IPS-20b (cell line): ENCODE measurements around the gene TAP1.
A peak's percentile ranks its signal among the peaks of the same experiment; 100 is the strongest.

Source experiments
- H3K27ac ChIP-seq: one replicate; pipeline ENCODE4 v1.5.1; 2013; ENCODE audit warnings: low read length
- H3K27me3 ChIP-seq: 2 replicates; pipeline ENCODE4 v1.6.1; 2013; ENCODE audit warnings: mild to moderate bottlenecking, low read length, inconsistent platforms; ENCODE audit not compliant: insufficient read depth
- H3K36me3 ChIP-seq: 2 replicates; pipeline ENCODE4 v1.6.1; 2013; ENCODE audit warnings: low read depth, mild to moderate bottlenecking, inconsistent platforms, low read length, moderate library complexity; ENCODE audit not compliant: insufficient read depth
- H3K4me1 ChIP-seq: 2 replicates; pipeline ENCODE4 v1.6.1; 2013; ENCODE audit warnings: mild to moderate bottlenecking, control low read depth, inconsistent platforms, low read length, moderate library complexity; ENCODE audit not compliant: insufficient read depth
- H3K4me3 ChIP-seq: 2 replicates; pipeline ENCODE4 v1.5.1; 2013; ENCODE audit warnings: mild to moderate bottlenecking, low read length, inconsistent platforms
- H3K9ac ChIP-seq: 2 replicates; pipeline ENCODE4 v1.6.1; 2013; ENCODE audit warnings: low read depth, mild to moderate bottlenecking, inconsistent platforms, low read length, moderate library complexity
- H3K9me3 ChIP-seq: 2 replicates; pipeline ENCODE4 v1.6.1; 2013; ENCODE audit warnings: mild to moderate bottlenecking, low read depth, low read length, inconsistent platforms; ENCODE audit not compliant: insufficient read depth

The TAP1 gene

DNA sequence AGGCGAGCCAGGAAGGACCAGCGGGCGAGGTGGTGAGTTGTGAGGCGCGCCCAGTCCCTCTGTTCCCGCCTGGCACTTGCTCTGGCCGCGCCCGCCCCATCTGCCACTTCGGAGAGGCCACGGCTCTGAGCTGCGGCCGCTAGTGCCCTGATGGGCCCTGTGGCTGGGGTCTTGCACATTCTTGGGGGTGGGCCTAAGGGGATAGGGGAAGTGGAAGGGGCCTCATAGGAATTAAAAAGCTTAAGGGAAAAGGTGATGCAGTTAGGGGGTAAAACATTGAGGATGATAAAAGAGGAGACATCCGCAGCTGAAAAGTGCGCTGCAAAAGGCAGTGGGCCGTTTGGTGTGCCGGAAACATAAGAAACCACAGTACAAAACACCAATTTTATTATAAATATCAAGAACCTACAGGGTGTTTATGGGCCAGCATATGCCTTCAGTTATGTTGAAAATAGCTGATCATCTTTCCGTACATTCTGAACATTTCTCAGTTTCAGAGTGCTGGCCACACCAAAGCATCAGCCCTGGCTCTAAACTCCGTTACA, 8.6 kb downstream of the TAP1 start:
- Histone ChIP-seq H3K27me3 (peaks cover 56% of the 10 kb centered on the region), H3K27ac (no peak overlapping the region), H3K36me3 (no peaks in the 10 kb centered on the region), H3K4me3 (peak overlapping the region; percentile 92; the same call in 1 of the 2 replicates), H3K4me1 (peaks cover 3% of the 10 kb centered on the region; the same call in 1 of the 2 replicates), H3K9me3 (no peaks in the 10 kb centered on the region), H3K9ac (no peak overlapping the region)

GRCh38 chr6:32843979-32844838, 9.3 kb downstream of the TAP1 start, which contains the start of gene PSMB8:
PSMB8 (minus strand) TSS chr6:32844047; CDS start chr6:32843996, 51 bp downstream.
- Histone ChIP-seq H3K36me3 (no peaks in the 10 kb centered on the region), H3K4me3 (peak within 1 kb of the TSS; percentile 92), H3K27me3 (peaks cover 56% of the 10 kb centered on the region), H3K27ac (no peak within 1 kb of the TSS), H3K9ac (peak within 1 kb of the TSS; percentile 76; the same call in 1 of the 2 replicates), H3K4me1 (peaks cover 3% of the 10 kb centered on the region; the same call in 1 of the 2 replicates), H3K9me3 (no peaks in the 10 kb centered on the region)

- Histone ChIP-seq H3K36me3 (no peaks in the 10 kb centered on the region), H3K4me1 (peaks cover 3% of the 10 kb centered on the region; the same call in 1 of the 2 replicates), H3K27ac (no peak overlapping the region), H3K9me3 (no peaks in the 10 kb centered on the region), H3K4me3 (peak overlapping the region; percentile 92), H3K27me3 (peaks cover 50% of the 10 kb centered on the region), H3K9ac (peak overlapping the region; percentile 76; the same call in 1 of the 2 replicates)
Measured at GRCh38 chr6:32843331-32843978, 10.0 kb downstream of the TAP1 start.

DNA sequence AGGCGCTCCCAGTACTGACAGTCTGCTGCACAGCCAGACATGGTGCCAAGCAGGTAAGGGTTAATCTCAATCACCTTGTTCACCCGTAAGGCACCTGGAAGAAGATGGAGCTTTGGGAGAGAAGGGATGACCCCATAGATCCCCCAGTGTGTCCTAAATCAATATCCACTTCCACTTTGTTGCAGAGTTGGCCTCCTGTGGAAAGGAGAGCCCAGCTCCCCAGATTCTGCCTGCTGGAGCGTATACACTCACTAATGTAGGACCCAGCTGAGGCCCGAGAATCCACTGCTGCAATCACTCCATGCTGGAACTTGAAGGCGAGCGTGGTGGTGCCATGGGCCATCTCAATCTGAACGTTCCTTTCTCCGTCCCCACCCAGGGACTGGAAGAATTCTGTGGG, 10.8 kb downstream of the TAP1 start:
- Histone ChIP-seq H3K9ac (no peak overlapping the region), H3K4me3 (no peak overlapping the region), H3K9me3 (no peaks in the 10 kb centered on the region), H3K27me3 (peaks cover 50% of the 10 kb centered on the region), H3K4me1 (peaks cover 3% of the 10 kb centered on the region; the same call in 1 of the 2 replicates), H3K27ac (no peak overlapping the region), H3K36me3 (no peaks in the 10 kb centered on the region)

DNA sequence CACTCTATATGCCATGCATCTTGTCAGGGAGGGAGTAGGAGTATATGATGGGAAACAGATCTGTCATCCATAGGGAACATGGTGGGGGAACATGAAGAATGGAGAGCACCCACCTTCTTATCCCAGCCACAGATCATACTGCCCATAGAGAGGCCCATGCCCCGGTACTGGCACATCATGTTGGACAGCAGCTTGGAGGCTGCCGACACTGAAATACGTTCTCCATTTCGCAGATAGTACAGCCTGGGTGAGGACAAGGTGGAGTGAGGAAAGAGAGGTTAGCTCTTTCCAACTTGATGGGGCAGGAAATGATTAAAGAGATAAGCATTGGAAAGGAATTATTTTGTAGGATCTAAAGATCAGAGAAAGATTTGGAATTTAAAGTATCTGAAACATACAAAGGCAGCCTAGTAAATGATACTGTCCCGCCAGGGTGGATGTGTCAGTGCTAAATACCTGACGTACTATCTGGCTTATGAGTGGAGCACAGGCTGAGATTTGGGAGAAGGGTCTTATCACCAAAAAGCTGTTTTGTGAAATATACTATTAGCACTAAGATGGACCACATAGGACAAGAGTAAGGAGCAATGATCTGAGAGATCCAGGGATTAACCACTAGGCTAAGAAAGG, 11.4 kb downstream of the TAP1 start:
- Histone ChIP-seq H3K27me3 (peaks cover 50% of the 10 kb centered on the region), H3K9ac (no peak overlapping the region), H3K27ac (no peak overlapping the region), H3K9me3 (no peaks in the 10 kb centered on the region), H3K36me3 (no peaks in the 10 kb centered on the region), H3K4me1 (peaks cover 3% of the 10 kb centered on the region; the same call in 1 of the 2 replicates), H3K4me3 (no peak overlapping the region)

DNA sequence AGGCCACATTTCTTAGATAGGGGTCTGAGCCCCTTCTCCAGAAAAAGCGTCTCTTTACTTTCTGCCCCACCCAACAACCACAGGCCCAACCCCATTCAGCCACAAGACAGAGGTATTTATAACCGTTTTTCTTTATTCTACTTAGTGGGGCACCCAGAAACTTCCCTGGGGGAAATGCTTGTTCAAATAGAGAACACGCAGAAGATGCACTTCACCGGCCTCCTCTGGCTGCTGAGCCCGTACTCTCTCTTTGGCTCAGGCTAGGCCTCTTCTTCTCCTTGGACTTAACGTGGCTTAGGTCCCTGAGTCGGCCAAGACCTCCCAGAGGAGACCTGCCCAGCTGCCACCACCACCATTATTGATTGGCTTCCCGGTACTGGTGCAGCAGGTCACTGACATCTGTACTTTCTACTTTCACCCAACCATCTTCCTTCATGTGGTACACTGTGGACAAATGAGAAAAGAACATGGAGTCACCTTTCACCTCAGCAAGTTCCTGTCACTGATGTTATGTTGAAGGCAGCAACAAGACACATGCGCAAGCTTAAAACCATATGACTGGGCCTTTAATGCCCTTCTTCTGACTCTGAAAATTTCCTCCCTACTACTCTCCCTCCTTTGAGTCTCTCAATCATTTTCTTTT, 12.8 kb downstream of the TAP1 start:
- H3K27me3 ChIP-seq, result peaks cover 44% of the 10 kb centered on the region
- H3K9me3 ChIP-seq, result no peaks in the 10 kb centered on the region
- H3K4me3 ChIP-seq, result no peak overlapping the region
- H3K9ac ChIP-seq, result no peak overlapping the region
- no peak overlapping the region for H3K27ac ChIP-seq
- H3K36me3 ChIP-seq, result no peaks in the 10 kb centered on the region
- H3K4me1 ChIP-seq, result peaks cover 3% of the 10 kb centered on the region; the same call in 1 of the 2 replicates

GRCh38 chr6:32839356-32839755, 14.1 kb downstream of the TAP1 start:
- H3K36me3 ChIP-seq, result no peaks in the 10 kb centered on the region; the same call in 1 of the 2 replicates
- H3K27me3 ChIP-seq, result peaks cover 35% of the 10 kb centered on the region
- peaks cover 3% of the 10 kb centered on the region; the same call in 1 of the 2 replicates for H3K4me1 ChIP-seq
- H3K9ac ChIP-seq, result no peak overlapping the region
- H3K9me3 ChIP-seq, result no peaks in the 10 kb centered on the region
- H3K4me3 ChIP-seq, result no peak overlapping the region
- H3K27ac ChIP-seq, result no peak overlapping the region

DNA sequence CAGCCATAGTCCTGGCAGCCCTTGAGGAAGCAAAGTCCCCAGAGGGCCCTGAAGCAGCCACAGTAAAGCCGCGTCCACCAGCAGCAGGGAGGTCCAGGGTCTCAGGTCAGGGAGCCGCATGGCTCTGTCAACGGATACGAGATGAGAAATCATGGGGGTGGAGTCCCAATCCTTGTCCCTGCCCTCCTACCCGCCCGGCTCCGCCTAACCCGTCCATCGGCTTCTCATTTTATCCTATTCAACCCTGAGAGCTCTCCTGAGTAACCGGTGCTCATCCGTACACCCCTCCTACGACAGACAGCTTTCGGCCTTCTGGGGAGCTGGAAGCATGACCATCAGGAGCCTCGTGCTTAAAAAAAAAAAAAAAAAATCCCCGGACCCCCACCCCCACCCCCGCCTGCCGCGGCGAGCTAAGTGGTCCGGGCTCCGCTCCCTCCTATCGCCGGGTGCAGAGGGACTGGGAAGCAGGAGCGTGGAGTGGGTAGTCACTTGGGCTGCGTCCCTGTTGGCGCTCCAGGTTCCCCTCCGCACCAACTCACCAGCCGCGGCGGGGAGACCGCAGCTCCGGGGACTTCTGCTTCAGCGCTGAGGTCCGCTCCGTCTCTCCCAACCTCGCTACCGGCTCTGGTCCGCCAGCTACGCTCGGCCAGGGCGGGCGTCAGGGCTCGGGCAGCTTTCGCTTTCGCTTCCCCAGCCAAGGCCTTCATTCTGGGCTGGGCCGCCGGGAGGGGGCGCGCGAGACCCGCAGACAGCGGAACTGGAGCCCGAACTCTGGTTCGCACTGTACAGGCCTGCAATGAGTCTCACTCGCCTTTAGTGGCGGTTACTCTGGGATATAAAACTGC, 15.2 kb downstream of the TAP1 start, which contains the start of gene TAP2:
TAP2 (minus strand) TSS at position 626 of the 845 bp plus-strand sequence; CDS start at position 120, 506 bp downstream.
- Histone ChIP-seq H3K27me3 (peaks cover 25% of the 10 kb centered on the region), H3K36me3 (no peaks in the 10 kb centered on the region; the same call in 1 of the 2 replicates), H3K4me3 (peak within 1 kb of the TSS; percentile 78), H3K9me3 (no peaks in the 10 kb centered on the region), H3K27ac (no peak within 1 kb of the TSS), H3K4me1 (peaks cover 3% of the 10 kb centered on the region; the same call in 1 of the 2 replicates), H3K9ac (peak within 1 kb of the TSS; percentile 65; the same call in 1 of the 2 replicates)

DNA sequence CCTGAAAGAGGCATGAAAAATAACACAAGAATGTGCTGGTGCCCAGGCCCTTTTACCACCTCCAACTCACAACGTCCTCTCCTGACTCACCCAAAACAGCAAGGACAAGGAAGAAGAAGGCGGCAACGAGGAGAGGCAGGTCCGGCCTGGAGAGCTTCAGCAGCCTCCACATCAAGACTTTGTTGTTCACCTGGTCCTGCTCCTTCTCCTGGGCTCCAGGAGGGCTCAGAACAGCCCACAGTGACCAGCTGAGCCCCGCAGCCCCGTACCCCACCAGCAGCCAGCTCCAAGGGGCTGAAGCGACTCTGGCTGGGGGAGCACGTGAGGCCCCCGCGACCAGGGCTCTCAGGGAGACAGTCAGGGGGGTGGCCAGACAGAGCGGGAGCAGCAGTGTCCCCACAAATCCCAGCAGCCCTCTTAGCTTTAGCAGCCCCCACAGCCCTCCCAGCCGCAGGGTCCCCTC, 15.8 kb downstream of the TAP1 start:
- H3K27me3 ChIP-seq, result peaks cover 18% of the 10 kb centered on the region
- no peak overlapping the region for H3K27ac ChIP-seq
- no peaks in the 10 kb centered on the region; the same call in 1 of the 2 replicates for H3K36me3 ChIP-seq
- H3K9ac ChIP-seq, result peak overlapping the region; percentile 65; the same call in 1 of the 2 replicates
- H3K4me3 ChIP-seq, result peak overlapping the region; percentile 78
- H3K4me1 ChIP-seq, result no peaks in the 10 kb centered on the region
- no peaks in the 10 kb centered on the region for H3K9me3 ChIP-seq

DNA sequence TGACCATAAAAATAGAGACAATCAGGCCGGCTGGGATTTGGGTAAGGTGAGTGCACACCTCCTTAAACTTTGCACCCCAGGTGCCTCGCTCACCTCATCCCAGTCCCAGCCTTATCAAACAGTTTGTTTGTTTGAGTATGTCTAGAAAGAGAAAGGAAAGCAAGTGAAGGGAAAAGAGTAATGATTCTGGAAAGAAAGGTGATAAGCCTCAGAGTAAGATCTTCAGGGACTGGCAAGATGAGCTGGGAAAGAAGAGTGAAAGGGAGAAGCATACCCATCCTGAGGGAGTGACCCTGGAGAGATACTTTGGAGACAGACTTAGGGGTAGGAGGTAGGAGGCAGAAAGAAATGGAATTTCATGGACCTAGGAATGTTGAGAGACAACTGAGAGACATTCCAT, 16.6 kb downstream of the TAP1 start:
- H3K9me3 ChIP-seq, result no peaks in the 10 kb centered on the region
- no peak overlapping the region for H3K27ac ChIP-seq
- H3K27me3 ChIP-seq, result peaks cover 10% of the 10 kb centered on the region
- H3K4me1 ChIP-seq, result no peaks in the 10 kb centered on the region
- H3K36me3 ChIP-seq, result no peaks in the 10 kb centered on the region; the same call in 1 of the 2 replicates
- no peak overlapping the region for H3K9ac ChIP-seq
- no peak overlapping the region for H3K4me3 ChIP-seq
